ENCODE results near the gene EP300.

DNA sequence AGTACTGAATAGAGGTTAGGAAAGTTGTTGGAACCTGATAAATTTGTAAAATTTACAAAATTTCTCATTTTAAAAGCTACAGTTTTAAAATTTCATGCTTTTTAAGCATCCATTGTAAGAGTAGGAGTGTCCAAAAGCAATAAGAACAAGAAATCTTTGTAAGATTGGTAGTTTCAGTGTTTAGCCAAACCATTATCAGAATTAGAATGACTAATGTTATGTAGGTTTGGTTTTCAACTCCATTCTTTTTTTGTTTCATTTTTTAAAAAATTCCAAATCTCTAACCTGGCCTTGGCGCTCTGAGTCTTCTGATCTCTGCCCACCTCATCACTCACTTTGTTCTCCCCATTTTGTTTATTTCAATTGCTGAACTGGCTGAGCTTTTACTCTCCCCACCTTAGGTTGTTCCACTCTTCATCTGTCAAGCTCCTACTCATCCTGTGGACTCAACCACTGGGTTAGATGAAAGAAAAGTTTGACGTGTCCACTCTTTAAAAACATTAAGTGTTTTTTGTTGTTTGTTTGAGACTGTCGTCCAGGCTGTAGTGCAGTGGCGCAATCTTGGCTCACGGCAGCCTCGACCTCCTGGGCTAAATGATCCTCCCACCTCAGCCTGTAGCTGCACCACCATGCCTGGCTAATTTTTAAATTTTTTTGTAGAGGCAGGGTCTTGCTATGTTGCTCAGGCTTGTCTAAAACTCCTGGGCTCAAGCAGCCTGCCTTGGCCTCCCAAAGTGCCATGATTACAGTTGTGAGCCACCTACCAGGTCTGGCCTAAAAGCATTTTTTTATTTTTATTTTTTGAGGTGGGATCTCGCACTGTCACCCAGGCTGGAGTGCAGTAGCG lies 14.0 kb downstream of the EP300 start:
- TF ChIP-seq, protein P1, sequence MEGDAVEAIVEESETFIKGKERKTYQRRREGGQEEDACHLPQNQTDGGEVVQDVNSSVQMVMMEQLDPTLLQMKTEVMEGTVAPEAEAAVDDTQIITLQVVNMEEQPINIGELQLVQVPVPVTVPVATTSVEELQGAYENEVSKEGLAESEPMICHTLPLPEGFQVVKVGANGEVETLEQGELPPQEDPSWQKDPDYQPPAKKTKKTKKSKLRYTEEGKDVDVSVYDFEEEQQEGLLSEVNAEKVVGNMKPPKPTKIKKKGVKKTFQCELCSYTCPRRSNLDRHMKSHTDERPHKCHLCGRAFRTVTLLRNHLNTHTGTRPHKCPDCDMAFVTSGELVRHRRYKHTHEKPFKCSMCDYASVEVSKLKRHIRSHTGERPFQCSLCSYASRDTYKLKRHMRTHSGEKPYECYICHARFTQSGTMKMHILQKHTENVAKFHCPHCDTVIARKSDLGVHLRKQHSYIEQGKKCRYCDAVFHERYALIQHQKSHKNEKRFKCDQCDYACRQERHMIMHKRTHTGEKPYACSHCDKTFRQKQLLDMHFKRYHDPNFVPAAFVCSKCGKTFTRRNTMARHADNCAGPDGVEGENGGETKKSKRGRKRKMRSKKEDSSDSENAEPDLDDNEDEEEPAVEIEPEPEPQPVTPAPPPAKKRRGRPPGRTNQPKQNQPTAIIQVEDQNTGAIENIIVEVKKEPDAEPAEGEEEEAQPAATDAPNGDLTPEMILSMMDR (conservative IDR thresholded peaks at IDR 0.05 in 1 of 2, IDR thresholded peaks at IDR 0.05 in 1 of 2; ENCODE audit: low read depth in 1 of 2, low read length in 2 of 2), result no peak
- TF ChIP-seq EZH2 (IDR thresholded peaks at IDR 0.05; ENCODE audit: low read length, missing control alignments), result no peak

Measured in fibroblast of lung (primary cell).